GM12878 (cell line): ENCODE measurements around the gene CDK5RAP3. TPM values are rescaled to one million over a fixed set of nuclear protein-coding genes. Genes with fewer than 3 reads are reported as not detected.

Experiments used
- ATAC-seq: fragments of 200-7000 bp; cut with Tn5 transposase; 3 replicates; pipeline ENCODE4 v1.9.1; 2020; ENCODE audit warnings: mild to moderate bottlenecking, moderate library complexity
- BruUV-seq: library from RNA; stranded (reverse); fragments of 400-500 nt; replicated peaks from 2 replicates; lab custom pipeline; 2021; lab: Mats Ljungman, UMichigan
- CTCF ChIA-PET: fragments of 300-600 bp; sonication (Branson Sonifier 250); formaldehyde crosslinking; extraction: SDS; loops from one replicate; lab custom pipeline; 2021; ENCODE audit warnings: inconsistent platforms; lab: Yijun Ruan, JAX
- POLR2A ChIA-PET: fragments of 350-600 bp; formaldehyde crosslinking; extraction: SDS; loops from one replicate; lab custom pipeline; 2021; ENCODE audit warnings: inconsistent platforms; lab: Charles Lee
- RAD21 ChIA-PET: fragments of 300-600 bp; sonication (Branson Sonifier 250); formaldehyde crosslinking; loops from one replicate; lab custom pipeline; 2023; ENCODE audit warnings: antibody characterized with exemption; ENCODE audit not compliant: unreplicated experiment; lab: Charles Lee
- SMC1A ChIA-PET: fragments of 300-600 bp; sonication (Branson Sonifier 250); formaldehyde crosslinking; loops from one replicate; lab custom pipeline; 2023; ENCODE audit not compliant: unreplicated experiment, uncharacterized antibody; lab: Charles Lee
- DNase-seq: peaks from one replicate; pipeline ENCODE4 v3.0.0-alpha.2; 2011; ENCODE audit warnings: low read depth, low spot score
- FAIRE-seq: peaks from 3 replicates; lab custom pipeline; 2011; peaks lifted over from hg19 to GRCh38; lab: Jason Lieb, UNC
- H2AFZ ChIP-seq: 2 replicates; pipeline ENCODE4 v1.6.0; 2011; ENCODE audit warnings: low read depth, low read length, control low read depth; ENCODE audit not compliant: control insufficient read depth
- H3K27ac ChIP-seq: 2 replicates; pipeline ENCODE4 v1.5.1; 2011; ENCODE audit warnings: control low read depth; ENCODE audit not compliant: control insufficient read depth, insufficient read depth
- H3K27me3 ChIP-seq, 2 experiments: replicated peaks in 1 of 2; 2 replicates each; pipeline versions ENCODE4 v1.6.0 to v1.6.1; 2011; ENCODE audit warnings: low read length in 1 of 2; ENCODE audit not compliant: control insufficient read depth in 2 of 2, insufficient read depth in 2 of 2
- H3K36me3 ChIP-seq, 2 experiments: 2 replicates each; pipeline ENCODE4 v1.5.1; 2011; ENCODE audit warnings: low read length in 1 of 2; ENCODE audit not compliant: control insufficient read depth in 2 of 2, insufficient read depth in 2 of 2
- H3K4me1 ChIP-seq: 2 replicates; pipeline ENCODE4 v1.6.1; 2011; ENCODE audit warnings: mild to moderate bottlenecking, low read length, moderate library complexity, mixed read lengths; ENCODE audit not compliant: control insufficient read depth, insufficient read depth
- H3K4me2 ChIP-seq: 2 replicates; pipeline ENCODE4 v1.6.0; 2011; ENCODE audit warnings: control low read depth; ENCODE audit not compliant: control insufficient read depth, insufficient read depth
- H3K4me3 ChIP-seq: fragments of 200-600 bp; sonication (generic); 2 replicates; pipeline ENCODE4 v1.5.1; 2016
- H3K79me2 ChIP-seq: 2 replicates; pipeline ENCODE4 v1.6.0; 2011; ENCODE audit warnings: low read length; ENCODE audit not compliant: control insufficient read depth, insufficient read depth
- H3K9ac ChIP-seq: 2 replicates; pipeline ENCODE4 v1.8.0; 2011; ENCODE audit warnings: low read length, control low read depth, mixed read lengths; ENCODE audit not compliant: control insufficient read depth, insufficient read depth
- H3K9me3 ChIP-seq: replicated peaks from 3 replicates; pipeline ENCODE4 v1.5.1; 2011; ENCODE audit warnings: mild to moderate bottlenecking, low read length; ENCODE audit not compliant: control insufficient read depth, insufficient read depth
- H4K20me1 ChIP-seq: 2 replicates; pipeline ENCODE4 v1.6.0; 2011; ENCODE audit not compliant: control insufficient read depth, insufficient read depth
- ATF3 ChIP-seq: IDR thresholded peaks from 2 replicates; pipeline ENCODE4 v1.6.1; 2011; ENCODE audit warnings: low read depth, mild to moderate bottlenecking, low read length, moderate library complexity, borderline replicate concordance; ENCODE audit errors: extremely low read depth
- CEBPZ ChIP-seq: fragments of 150-350 bp; IDR thresholded peaks from 2 replicates; pipeline ENCODE4 v1.6.1; 2016; ENCODE audit warnings: low read depth, low read length
- HDGF ChIP-seq: fragments of 450-650 bp; IDR thresholded peaks from 2 replicates; pipeline ENCODE4 v1.6.1; 2016; ENCODE audit warnings: antibody characterized with exemption
- IKZF2 ChIP-seq, 2 experiments: fragments of 450-650 bp; IDR thresholded peaks; 2 replicates each; pipeline ENCODE4 v1.6.1; 2017; ENCODE audit warnings: mild to moderate bottlenecking in 2 of 2, moderate library complexity in 2 of 2
- JUNB ChIP-seq: IDR thresholded peaks from 2 replicates; pipeline ENCODE4 v1.6.1; 2016; ENCODE audit warnings: antibody characterized with exemption, mild to moderate bottlenecking
- RCOR1 ChIP-seq: conservative IDR thresholded peaks from 2 replicates; pipeline ENCODE4 v1.6.1; 2012; ENCODE audit warnings: low read depth, low read length, improper control_type of control experiment
- SKIL ChIP-seq: fragments of 450-650 bp; IDR thresholded peaks from 2 replicates; pipeline ENCODE4 v1.6.1; 2017; ENCODE audit warnings: mild to moderate bottlenecking, low read depth, inconsistent platforms; ENCODE audit not compliant: poor library complexity, severe bottlenecking
- TCF3 ChIP-seq: IDR thresholded peaks from 2 replicates; pipeline ENCODE4 v1.6.1; 2012; ENCODE audit warnings: low read depth, mild to moderate bottlenecking, low read length, borderline replicate concordance; ENCODE audit not compliant: insufficient read depth
- TCF7 ChIP-seq: IDR thresholded peaks from 2 replicates; pipeline ENCODE4 v1.6.1; 2014; ENCODE audit warnings: antibody characterized with exemption, borderline replicate concordance
- ZNF622 ChIP-seq: fragments of 450-650 bp; IDR thresholded peaks from 2 replicates; pipeline ENCODE4 v1.6.1; 2017; ENCODE audit warnings: mild to moderate bottlenecking, inconsistent platforms
- in situ Hi-C: fragments of 300-500 bp; cut with MboI; formaldehyde crosslinking; loops from 9 replicates; pipeline ENCODE4 v1.14.3; 2018; ENCODE audit warnings: mixed read lengths
- intact Hi-C: fragments of 100-400 bp; cut with micrococcal nuclease; formaldehyde crosslinking; loops from one replicate; pipeline ENCODE4 v1.14.2; 2022; ENCODE audit not compliant: unreplicated experiment
- polyA plus RNA-seq, 11 experiments: library from polyadenylated mRNA; depleted of rRNA in 4 of 11; unstranded in 6 of 11; stranded (reverse) in 5 of 11; fragments of >200 nt; fragmentation: Nextera tagmentation in 4 of 11; fragmentation: Illumina TruSeq in 1 of 11; extraction: Ambion mirVana in 4 of 11; extraction: Trizol in 1 of 11; gene quantifications; 1 replicate in 1 of 11; 2 replicates in 10 of 11; pipeline versions ENCODE4 v1.2.1 to v1.2.3, GENCODE V29; 2011 to 2016; ENCODE audit warnings: inconsistent platforms in 2 of 11, missing spikeins in 2 of 11, low read depth in 1 of 11
- total RNA-seq, 4 experiments: library from RNA; depleted of rRNA in 3 of 4; stranded (reverse); fragments of >200 nt in 3 of 4; fragmentation: Illumina TruSeq in 1 of 4; extraction: Trizol in 1 of 4; gene quantifications; 2 replicates each; pipeline versions ENCODE4 v1.2.1 to v1.2.3, GENCODE V29; 2013 to 2021

The CDK5RAP3 gene
- total and polyA plus RNA-seq, 10 of the 15 experiments (the other 5 are each of a cell fraction or from before 2014, with no cell fraction given): 69.4 to 237 (median 160) TPM

GRCh38 chr17:47953909-47954308 is 17.0 kb upstream of the CDK5RAP3 start:
- CTCF ChIA-PET: interaction anchor here (5.4 to 18.1 kb wide), 2 partner anchors 17 to 62 kb away, joined by 51 to 419 read pairs; partner anchors contain the start of gene CDK5RAP3
- Histone ChIP-seq H3K4me3 (no peak overlapping the region), H3K36me3 (0 out of 4 replicates have a peak, but pooled peaks cover 0 to under 1% of the 10 kb centered on the region in 2 experiments), H4K20me1 (no peaks in the 10 kb centered on the region), H3K27me3 (no peaks in the 10 kb centered on the region), H2AFZ (no peak overlapping the region), H3K79me2 (no peaks in the 10 kb centered on the region), H3K9me3 (no peaks in the 10 kb centered on the region), H3K4me1 (peaks cover 17% of the 10 kb centered on the region), H3K27ac (no peak overlapping the region), H3K9ac (no peak overlapping the region), H3K4me2 (no peak overlapping the region)
- ATAC-seq (no peak), FAIRE-seq (no peak), DNase-seq (no peak)
- in situ Hi-C loops: no loop called here
- TF ChIP-seq JUNB: no peak
- no peak for TF ChIP-seq CEBPZ
- no peak for TF ChIP-seq IKZF2 (IDR thresholded peaks at IDR 0.05)
- TF ChIP-seq ATF3: no peak
- no peak for TF ChIP-seq TCF3
- no peak for TF ChIP-seq ZNF622
- no peak for TF ChIP-seq TCF7
- no peak for TF ChIP-seq RCOR1
- TF ChIP-seq SKIL: no peak
- no peak for TF ChIP-seq HDGF
- POLR2A ChIA-PET: interaction anchor here (1.5 kb wide), 1 partner anchor 64 kb away, joined by 4 read pairs; no protein-coding TSS in a partner anchor
- RAD21 ChIA-PET: no interaction called here
- SMC1A ChIA-PET: interaction anchor here (1.1 to 8.1 kb wide), 2 partner anchors 16 to 67 kb away, joined by 3 to 139 read pairs; partner anchors contain the start of gene CDK5RAP3
- intact Hi-C loops: no loop called here
- no TSS peak for BruUV-seq
